T-helper 17 cell (primary cell): Measurements from ENCODE around the gene PARVB. TPM values are rescaled to one million over a fixed set of nuclear protein-coding genes. Genes with fewer than 3 reads are reported as not detected.

Experiments
- ATAC-seq: fragments of 150-1000 bp; cut with Tn5 transposase; 2 replicates; pipeline ENCODE4 v1.10.0; 2021; ENCODE audit warnings: mild to moderate bottlenecking, moderate library complexity
- DNase-seq, 3 donors: peaks; one replicate each; pipeline versions ENCODE4 v3.0.0 to v3.0.0-alpha.2; 2020 to 2021
- H3K9me3 ChIP-seq: one replicate; pipeline ENCODE4 v1.7.0; 2013; ENCODE audit warnings: low read length, mild to moderate bottlenecking; ENCODE audit not compliant: control insufficient read depth, poor library complexity, severe bottlenecking
- H3K27ac Mint-ChIP-seq: one replicate; pipeline ENCODE4 v1.8.0; 2022; ENCODE audit warnings: mild to moderate bottlenecking, moderate library complexity, mixed read lengths
- H3K27me3 Mint-ChIP-seq: one replicate; pipeline ENCODE4 v1.8.0; 2022; ENCODE audit warnings: mixed read lengths
- H3K36me3 Mint-ChIP-seq: one replicate; pipeline ENCODE4 v1.8.0; 2022; ENCODE audit warnings: low read depth, mixed read lengths
- H3K4me1 Mint-ChIP-seq: one replicate; pipeline ENCODE4 v1.8.0; 2022; ENCODE audit warnings: mild to moderate bottlenecking, mixed read lengths
- H3K4me3 Mint-ChIP-seq: one replicate; pipeline ENCODE4 v1.8.0; 2022; ENCODE audit warnings: mild to moderate bottlenecking, moderate library complexity, mixed read lengths
- total RNA-seq, 4 donors: library from RNA in 2 of 4; stranded (reverse) in 2 of 4; gene quantifications; one replicate each; pipeline ENCODE4 v1.2.3 and lab custom pipeline; 2022 to 2026

PARVB gene
- total RNA-seq, 2 donors from 2014 or later = 14.6 to 36.4 TPM

- H3K27ac Mint-ChIP-seq = no peak overlapping the region
- ATAC-seq (no peak), DNase-seq (no peak)
Measured at GRCh38 chr22:44143105-44143474, 119.0 kb downstream of the PARVB start.

GRCh38 chr22:44143579-44143978, 119.5 kb downstream of the PARVB start:
- Mint-ChIP-seq H3K4me3 (no peak overlapping the region), H3K36me3 (peaks cover 4% of the 10 kb centered on the region), H3K27me3 (no peaks in the 10 kb centered on the region), H3K4me1 (peaks cover 7% of the 10 kb centered on the region), H3K27ac (no peak overlapping the region)
- DNase-seq (no peak), ATAC-seq (no peak)
- H3K9me3 ChIP-seq = no peaks in the 10 kb centered on the region

More at GRCh38 chr22:44143105-44143474, 119.0 kb downstream of the PARVB start:
- no peaks in the 10 kb centered on the region for H3K9me3 ChIP-seq
- H3K27me3 Mint-ChIP-seq = no peaks in the 10 kb centered on the region
- H3K4me3 Mint-ChIP-seq = no peak overlapping the region
- peaks cover 4% of the 10 kb centered on the region for H3K36me3 Mint-ChIP-seq
- peaks cover 7% of the 10 kb centered on the region for H3K4me1 Mint-ChIP-seq

GRCh38 chr22:44144046-44144569, 120.0 kb downstream of the PARVB start:
- ATAC-seq (no peak), DNase-seq (no peak)
- H3K36me3 Mint-ChIP-seq = peaks cover 4% of the 10 kb centered on the region
- no peak overlapping the region for H3K4me3 Mint-ChIP-seq
- no peaks in the 10 kb centered on the region for H3K9me3 ChIP-seq
- no peak overlapping the region for H3K27ac Mint-ChIP-seq
- no peaks in the 10 kb centered on the region for H3K27me3 Mint-ChIP-seq
- H3K4me1 Mint-ChIP-seq = peaks cover 7% of the 10 kb centered on the region

GRCh38 chr22:44145544-44145943, 121.4 kb downstream of the PARVB start:
- Mint-ChIP-seq H3K36me3 (peaks cover 4% of the 10 kb centered on the region), H3K4me3 (no peak overlapping the region), H3K4me1 (peaks cover 7% of the 10 kb centered on the region), H3K27me3 (no peaks in the 10 kb centered on the region), H3K27ac (no peak overlapping the region)
- DNase-seq = no peak
- H3K9me3 ChIP-seq = no peaks in the 10 kb centered on the region
- no peak for ATAC-seq

- Mint-ChIP-seq H3K27ac (no peak overlapping the region), H3K27me3 (no peaks in the 10 kb centered on the region), H3K36me3 (peaks cover 4% of the 10 kb centered on the region), H3K4me1 (peaks cover 10% of the 10 kb centered on the region), H3K4me3 (no peak overlapping the region)
- H3K9me3 ChIP-seq = no peaks in the 10 kb centered on the region
- no peak for DNase-seq
- no peak for ATAC-seq
Measured at GRCh38 chr22:44146088-44146861, 122.2 kb downstream of the PARVB start.

- no peaks in the 10 kb centered on the region for H3K27me3 Mint-ChIP-seq
- peaks cover 4% of the 10 kb centered on the region for H3K36me3 Mint-ChIP-seq
- DNase-seq (no peak), ATAC-seq (no peak)
- peak overlapping the region; percentile 19 for H3K27ac Mint-ChIP-seq
- H3K9me3 ChIP-seq = no peaks in the 10 kb centered on the region
- peaks cover 10% of the 10 kb centered on the region for H3K4me1 Mint-ChIP-seq
- no peak overlapping the region for H3K4me3 Mint-ChIP-seq
Measured at GRCh38 chr22:44147008-44147645, 123.0 kb downstream of the PARVB start.

- no peak for ATAC-seq
- Mint-ChIP-seq H3K27ac (no peak overlapping the region), H3K4me1 (peaks cover 10% of the 10 kb centered on the region), H3K36me3 (peaks cover 4% of the 10 kb centered on the region), H3K4me3 (no peak overlapping the region), H3K27me3 (no peaks in the 10 kb centered on the region)
- no peak for DNase-seq
- no peaks in the 10 kb centered on the region for H3K9me3 ChIP-seq
Measured at GRCh38 chr22:44147821-44148574, 123.9 kb downstream of the PARVB start.

GRCh38 chr22:44151676-44152075, 127.6 kb downstream of the PARVB start:
- peaks cover 2% of the 10 kb centered on the region for H3K36me3 Mint-ChIP-seq
- no peak overlapping the region for H3K4me3 Mint-ChIP-seq
- ATAC-seq (no peak), DNase-seq (no peak)
- H3K27me3 Mint-ChIP-seq = no peaks in the 10 kb centered on the region
- no peak overlapping the region for H3K27ac Mint-ChIP-seq
- H3K9me3 ChIP-seq = no peaks in the 10 kb centered on the region
- H3K4me1 Mint-ChIP-seq = peaks cover 3% of the 10 kb centered on the region

GRCh38 chr22:44153710-44154109, 129.6 kb downstream of the PARVB start:
- no peak overlapping the region for H3K4me3 Mint-ChIP-seq
- DNase-seq (no peak), ATAC-seq (no peak)
- no peak overlapping the region for H3K27ac Mint-ChIP-seq
- H3K27me3 Mint-ChIP-seq = no peaks in the 10 kb centered on the region
- peaks cover 3% of the 10 kb centered on the region for H3K4me1 Mint-ChIP-seq
- H3K9me3 ChIP-seq = no peaks in the 10 kb centered on the region
- H3K36me3 Mint-ChIP-seq = no peaks in the 10 kb centered on the region

- ATAC-seq (no peak), DNase-seq (no peak)
- no peak overlapping the region for H3K4me3 Mint-ChIP-seq
- no peaks in the 10 kb centered on the region for H3K27me3 Mint-ChIP-seq
- H3K36me3 Mint-ChIP-seq = peaks cover 2% of the 10 kb centered on the region
- no peak overlapping the region for H3K27ac Mint-ChIP-seq
- no peaks in the 10 kb centered on the region for H3K9me3 ChIP-seq
- peaks cover 5% of the 10 kb centered on the region for H3K4me1 Mint-ChIP-seq
Measured at GRCh38 chr22:44154436-44154942, 130.4 kb downstream of the PARVB start.

GRCh38 chr22:44155115-44155514, 131.0 kb downstream of the PARVB start:
- Mint-ChIP-seq H3K4me1 (peaks cover 5% of the 10 kb centered on the region), H3K27me3 (no peaks in the 10 kb centered on the region), H3K4me3 (no peak overlapping the region), H3K27ac (no peak overlapping the region), H3K36me3 (peaks cover 2% of the 10 kb centered on the region)
- DNase-seq (no peak), ATAC-seq (no peak)
- H3K9me3 ChIP-seq = no peaks in the 10 kb centered on the region

- H3K4me3 Mint-ChIP-seq = no peak overlapping the region
- no peaks in the 10 kb centered on the region for H3K9me3 ChIP-seq
- DNase-seq = no peak
- H3K27ac Mint-ChIP-seq = no peak overlapping the region
- no peak for ATAC-seq
- peaks cover 2% of the 10 kb centered on the region for H3K36me3 Mint-ChIP-seq
- H3K4me1 Mint-ChIP-seq = peaks cover 5% of the 10 kb centered on the region
- H3K27me3 Mint-ChIP-seq = no peaks in the 10 kb centered on the region
Measured at GRCh38 chr22:44157916-44158618, 134.0 kb downstream of the PARVB start.
